HL-60 (cell line): Measurements from ENCODE around the gene NAIF1.

ENCODE experiments used
- CTCF ChIP-seq: IDR thresholded peaks from one replicate; pipeline ENCODE4 v1.5.1; 2011; ENCODE audit warnings: low read length, control low read depth, inconsistent platforms; ENCODE audit not compliant: insufficient read depth
- GABPA ChIP-seq: IDR thresholded peaks from 2 replicates; pipeline ENCODE4 v1.6.1; 2012; ENCODE audit warnings: low read depth
- POLR2AphosphoS5 ChIP-seq: IDR thresholded peaks from 2 replicates; pipeline ENCODE4 v1.6.1; 2012; ENCODE audit warnings: low read depth
- REST ChIP-seq: IDR thresholded peaks from 2 replicates; pipeline ENCODE4 v1.6.1; 2012; ENCODE audit warnings: low read depth; ENCODE audit not compliant: insufficient replicate concordance
- SPI1 ChIP-seq: IDR thresholded peaks from 2 replicates; pipeline ENCODE4 v1.6.1; 2012; ENCODE audit warnings: low read depth, mild to moderate bottlenecking, borderline replicate concordance

- TF ChIP-seq CTCF = no peak
- no peak for TF ChIP-seq POLR2AphosphoS5
- TF ChIP-seq REST = no peak
- no peak for TF ChIP-seq SPI1
- TF ChIP-seq GABPA = no peak
These were observed 38.5 kb upstream of the NAIF1 start for GRCh38 chr9:128105538-128106175.
